Measurements from ENCODE around the gene KDM3A. TPM values are rescaled to one million over a fixed set of nuclear protein-coding genes. Genes with fewer than 3 reads are reported as not detected.

KDM3A gene
- total and polyA plus RNA-seq, 10 of the 15 experiments (the other 5 are each of a cell fraction or from before 2014, with no cell fraction given): 3.8 to 102 (median 11.1) TPM

GRCh38 chr2:86413296-86414094 lies 27.7 kb upstream of the KDM3A start:
- H3K36me3 ChIP-seq (ENCODE audit: control insufficient read depth in 2 of 2, insufficient read depth in 2 of 2, low read length in 1 of 2): no peaks in the 10 kb centered on the region
- TF ChIP-seq ZBTB33 (IDR thresholded peaks at IDR 0.05) (no peak), SP1 (IDR thresholded peaks at IDR 0.05; ENCODE audit: low read depth, low read length) (no peak), ATF3 (IDR thresholded peaks at IDR 0.05; ENCODE audit: borderline replicate concordance, extremely low read depth, low read depth, low read length) (no peak), PKNOX1 (IDR thresholded peaks at IDR 0.05) (no peak), ELK1 (IDR thresholded peaks at IDR 0.05; ENCODE audit: low read depth, low read length) (no peak), ZNF217 (IDR thresholded peaks at IDR 0.05) (no peak), BACH1 (IDR thresholded peaks at IDR 0.05; ENCODE audit: borderline replicate concordance) (no peak), WRNIP1 (IDR thresholded peaks at IDR 0.05; ENCODE audit: borderline replicate concordance, low read depth, low read length) (no peak), SMARCA5 (IDR thresholded peaks at IDR 0.05) (no peak), POU2F2 (IDR thresholded peaks at IDR 0.05; ENCODE audit: borderline replicate concordance, low read depth, low read length) (no peak), SMAD5 (IDR thresholded peaks at IDR 0.05; ENCODE audit: low read depth) (no peak), NR2F1 (conservative IDR thresholded peaks at IDR 0.05) (no peak), BMI1 (IDR thresholded peaks at IDR 0.05; ENCODE audit: borderline replicate concordance) (no peak), NR2C2 (IDR thresholded peaks at IDR 0.05; ENCODE audit: borderline replicate concordance, control insufficient read depth, insufficient read length, low read depth) (no peak), EED (IDR thresholded peaks at IDR 0.05; ENCODE audit: low read depth) (no peak), RAD51 (IDR thresholded peaks at IDR 0.05) (no peak), BCLAF1 (IDR thresholded peaks at IDR 0.05) (no peak), JUNB (IDR thresholded peaks at IDR 0.05) (no peak)
- in situ Hi-C loops (cut with MboI) (no loop called here), intact Hi-C loops (cut with micrococcal nuclease; ENCODE audit: unreplicated experiment) (no loop called here)
- H2AFZ ChIP-seq (ENCODE audit: control insufficient read depth, low read depth, low read length): no peak overlapping the region
- ChIA-PET RAD21 (ENCODE audit: unreplicated experiment) (no interaction called here), CTCF (interaction anchor here (0.6 to 1.2 kb wide), 2 partner anchors 14 to 1315 kb away, joined by 3 read pairs; no protein-coding TSS in a partner anchor), POLR2A (interaction anchor here (0.6 to 1.3 kb wide), 2 partner anchors 15 to 27 kb away, joined by 3 to 4 read pairs; partner anchors contain the start of gene KDM3A), SMC1A (ENCODE audit: uncharacterized antibody, unreplicated experiment) (no interaction called here)
- BruUV-seq (replicated peaks): no TSS peak
- H3K9ac ChIP-seq (ENCODE audit: control insufficient read depth, insufficient read depth, low read length): no peak overlapping the region
- no peak overlapping the region for H3K4me2 ChIP-seq (ENCODE audit: control insufficient read depth, insufficient read depth)
- H3K27ac ChIP-seq (ENCODE audit: control insufficient read depth, insufficient read depth): no peak overlapping the region
- H3K4me1 ChIP-seq (ENCODE audit: control insufficient read depth, insufficient read depth, low read length): no peaks in the 10 kb centered on the region
- DNase-seq (ENCODE audit: low read depth, low spot score) (no peak), FAIRE-seq (no peak), ATAC-seq (no peak)
- no peak overlapping the region for H3K4me3 ChIP-seq
- no peaks in the 10 kb centered on the region for H3K27me3 ChIP-seq (replicated peaks in 1 of 2; ENCODE audit: control insufficient read depth in 2 of 2, insufficient read depth in 2 of 2, low read length in 1 of 2)
- no peaks in the 10 kb centered on the region; the same call in 2 of the 3 replicates for H3K9me3 ChIP-seq (replicated peaks; ENCODE audit: control insufficient read depth, insufficient read depth, low read length)
- H3K79me2 ChIP-seq (ENCODE audit: control insufficient read depth, insufficient read depth, low read length): no peaks in the 10 kb centered on the region
- H4K20me1 ChIP-seq (ENCODE audit: control insufficient read depth, insufficient read depth): no peaks in the 10 kb centered on the region
- 38% methylated on average over 8 of the region's 8 CpGs for WGBS (ENCODE audit: insufficient coverage, insufficient replicate concordance, low lambda C conversion rate, missing lambda C conversion rate)
